NCI-H2107 treated with DMSO at 0.1 percent for 48 hours (cell line): ENCODE data around the gene MPZL3.
"Not testable (repeated sequence)": the region's sequence is repeated elsewhere in the genome, so short reads cannot be mapped to it uniquely, and the experiment has no call there.

Experiments
- DNase-seq: peaks from one replicate; lab custom pipeline; 2025; ENCODE audit not compliant: unreplicated experiment; lab: John Stamatoyannopoulos, UW

MPZL3 gene

GRCh38 chr11:118186346-118187107 lies 65.6 kb downstream of the MPZL3 start:
- DNase-seq: no peak

GRCh38 chr11:118184784-118185579 lies 67.2 kb downstream of the MPZL3 start:
- DNase-seq: no peak

GRCh38 chr11:118183691-118184090 lies 68.5 kb downstream of the MPZL3 start:
- not testable (repeated sequence) for DNase-seq

- no peak for DNase-seq
These were observed 71.9 kb downstream of the MPZL3 start for GRCh38 chr11:118180300-118180703.

GRCh38 chr11:118176778-118177134 lies 75.4 kb downstream of the MPZL3 start:
- no peak for DNase-seq
